Measurements from ENCODE around the gene MRPL14. TPM values are rescaled to one million over a fixed set of nuclear protein-coding genes. Genes with fewer than 3 reads are reported as not detected.

Gene MRPL14
- total RNA-seq, 2 experiments from 2014 or later, result 37.6 to 47.2 TPM

Other genes with a start within 250 kb of the MRPL14 start
- 10 to 100 TPM; 14.5 to 15.3 TPM for gene TMEM63B, start 102 bp upstream of the MRPL14 start, total RNA-seq
- 1 to 10 TPM; 2.5 to 3.0 TPM for gene CAPN11, start 31.4 kb upstream of the MRPL14 start, total RNA-seq
- not detected for gene MYMX, start 89.5 kb upstream of the MRPL14 start, total RNA-seq
- gene SLC29A1, start 96.1 kb upstream of the MRPL14 start, total RNA-seq, result 10 to 100 TPM; 38.5 to 46.9 TPM
- gene HSP90AB1, start 119.6 kb upstream of the MRPL14 start, total RNA-seq, result 100 to 1,000 TPM; 522 to 571 TPM
- 10 to 100 TPM; 29.5 to 30.1 TPM for gene SLC35B2, start 130.1 kb upstream of the MRPL14 start, total RNA-seq
- 10 to 100 TPM; 14.7 to 15.3 TPM for gene NFKBIE, start 138.1 kb upstream of the MRPL14 start, total RNA-seq
- gene TMEM151B, start 143.0 kb upstream of the MRPL14 start, total RNA-seq, result not detected
- 10 to 100 TPM; 16.8 to 19.6 TPM for gene AARS2, start 185.9 kb upstream of the MRPL14 start, total RNA-seq
- gene SPATS1, start 215.2 kb upstream of the MRPL14 start, total RNA-seq, result not detected